Activated effector memory CD4-positive, alpha-beta T cell treated with Interleukin-2 at 50 U/mL for 16 hours (primary cell): ENCODE results near the gene ILF3.

Source experiments
- DNase-seq: peaks from one replicate; pipeline ENCODE4 v3.0.0-alpha.2; 2020

ILF3 gene

DNA sequence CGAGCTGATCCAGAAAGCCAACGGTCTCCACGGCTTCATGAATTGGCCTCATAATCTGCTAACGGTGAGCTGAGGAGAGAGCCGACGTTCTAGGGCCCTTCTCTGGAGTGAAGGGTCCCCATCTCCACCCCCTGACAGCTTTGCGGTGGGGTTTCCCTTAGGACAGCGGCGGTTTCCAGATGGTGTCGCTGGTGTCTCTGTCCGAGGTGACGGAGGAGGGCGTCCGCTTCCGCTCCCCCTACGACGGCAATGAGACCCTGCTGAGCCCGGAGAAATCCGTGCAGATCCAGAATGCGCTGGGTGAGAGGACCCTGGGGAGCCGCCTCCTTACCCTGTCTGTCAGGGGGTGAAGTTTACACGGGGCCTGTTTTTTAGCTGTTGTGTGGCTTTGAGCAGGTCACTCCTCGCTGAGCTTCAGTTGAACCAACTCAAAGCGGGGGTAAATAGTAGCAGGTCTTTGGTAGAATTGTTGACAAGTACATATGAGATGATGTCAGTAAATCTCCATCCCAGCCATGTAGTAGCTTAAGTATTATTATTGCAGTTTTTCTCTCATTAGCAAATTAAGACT is 47.9 kb downstream of the ILF3 start:
- no peak for DNase-seq

GRCh38 chr19:10706990-10707389 is 52.8 kb downstream of the ILF3 start:
- no peak for DNase-seq

DNA sequence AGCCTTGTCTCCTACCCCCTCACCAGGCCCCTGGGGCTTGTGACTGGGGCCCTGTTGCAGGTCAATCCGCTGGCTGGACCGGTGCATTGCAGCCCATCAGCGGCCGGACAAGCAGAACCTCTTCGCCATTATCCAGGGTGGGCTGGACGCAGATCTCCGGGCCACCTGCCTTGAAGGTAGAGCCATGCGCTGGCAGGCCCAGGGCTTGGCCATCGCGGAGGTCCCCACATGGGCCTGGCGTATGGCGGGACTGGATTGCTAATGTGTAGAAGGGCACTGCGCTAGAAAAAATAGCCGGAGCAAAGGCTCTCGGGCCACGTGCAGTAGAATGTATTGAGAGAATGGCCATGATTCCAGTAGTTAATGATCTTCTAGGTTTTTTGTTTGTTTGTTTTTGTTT is 53.3 kb downstream of the ILF3 start:
- DNase-seq: no peak

GRCh38 chr19:10708291-10708690 is 54.1 kb downstream of the ILF3 start:
- DNase-seq: no peak

DNA sequence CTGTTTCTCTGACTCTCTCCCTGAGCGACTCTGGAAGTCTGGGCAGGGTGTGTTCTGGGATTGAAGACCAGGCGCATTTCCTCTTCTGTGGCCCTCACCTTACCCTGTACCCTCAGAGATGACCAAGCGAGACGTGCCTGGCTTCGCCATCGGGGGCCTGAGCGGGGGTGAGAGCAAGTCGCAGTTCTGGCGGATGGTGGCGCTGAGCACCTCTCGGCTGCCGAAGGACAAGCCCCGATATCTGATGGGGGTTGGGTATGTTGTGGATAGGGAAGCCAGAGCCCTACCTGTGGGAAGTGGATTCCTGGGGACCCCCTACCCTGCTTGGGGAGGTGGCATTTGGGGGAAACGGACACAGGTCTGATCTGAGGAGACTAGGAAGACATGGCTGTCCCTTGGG is 57.9 kb downstream of the ILF3 start:
- no peak for DNase-seq

DNA sequence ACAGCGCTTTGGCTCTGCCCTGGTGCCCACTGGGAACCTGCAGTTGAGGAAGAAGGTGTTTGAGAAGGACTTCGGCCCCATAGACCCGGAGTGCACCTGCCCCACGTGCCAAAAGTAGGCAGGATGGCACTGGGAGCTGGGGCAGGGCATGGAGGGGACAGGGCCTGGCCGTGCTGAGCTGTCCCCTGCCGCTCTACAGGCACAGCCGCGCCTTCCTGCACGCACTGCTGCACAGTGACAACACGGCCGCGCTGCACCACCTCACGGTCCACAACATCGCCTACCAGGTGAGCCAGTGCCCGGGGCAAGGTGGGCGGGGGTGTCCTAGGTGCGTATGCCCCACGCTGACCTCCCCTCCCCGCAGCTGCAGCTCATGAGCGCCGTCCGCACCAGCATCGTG is 58.6 kb downstream of the ILF3 start:
- no peak for DNase-seq

DNA sequence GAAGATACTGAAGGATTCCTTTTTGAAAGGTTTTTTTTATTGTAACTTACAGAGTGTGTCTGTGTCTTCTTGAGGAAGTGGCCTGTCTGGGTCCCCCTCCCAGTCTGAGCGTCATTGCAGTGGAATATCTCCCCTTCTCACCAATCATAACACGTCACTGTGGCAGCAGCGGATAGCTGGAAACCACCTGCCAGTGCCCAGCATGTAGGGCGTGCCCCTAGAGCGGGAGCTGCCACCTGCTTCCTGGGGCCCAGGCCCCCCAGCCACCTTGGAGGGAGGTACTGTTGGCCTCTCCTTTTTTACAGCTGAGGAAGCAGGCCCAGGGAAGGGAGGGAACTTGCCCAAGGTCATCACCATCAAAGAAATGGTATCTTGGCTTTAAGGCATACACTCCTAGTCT is 59.2 kb downstream of the ILF3 start:
- DNase-seq: no peak

- DNase-seq: no peak
Observed at GRCh38 chr19:10717054-10717355, 62.9 kb downstream of the ILF3 start.

DNA sequence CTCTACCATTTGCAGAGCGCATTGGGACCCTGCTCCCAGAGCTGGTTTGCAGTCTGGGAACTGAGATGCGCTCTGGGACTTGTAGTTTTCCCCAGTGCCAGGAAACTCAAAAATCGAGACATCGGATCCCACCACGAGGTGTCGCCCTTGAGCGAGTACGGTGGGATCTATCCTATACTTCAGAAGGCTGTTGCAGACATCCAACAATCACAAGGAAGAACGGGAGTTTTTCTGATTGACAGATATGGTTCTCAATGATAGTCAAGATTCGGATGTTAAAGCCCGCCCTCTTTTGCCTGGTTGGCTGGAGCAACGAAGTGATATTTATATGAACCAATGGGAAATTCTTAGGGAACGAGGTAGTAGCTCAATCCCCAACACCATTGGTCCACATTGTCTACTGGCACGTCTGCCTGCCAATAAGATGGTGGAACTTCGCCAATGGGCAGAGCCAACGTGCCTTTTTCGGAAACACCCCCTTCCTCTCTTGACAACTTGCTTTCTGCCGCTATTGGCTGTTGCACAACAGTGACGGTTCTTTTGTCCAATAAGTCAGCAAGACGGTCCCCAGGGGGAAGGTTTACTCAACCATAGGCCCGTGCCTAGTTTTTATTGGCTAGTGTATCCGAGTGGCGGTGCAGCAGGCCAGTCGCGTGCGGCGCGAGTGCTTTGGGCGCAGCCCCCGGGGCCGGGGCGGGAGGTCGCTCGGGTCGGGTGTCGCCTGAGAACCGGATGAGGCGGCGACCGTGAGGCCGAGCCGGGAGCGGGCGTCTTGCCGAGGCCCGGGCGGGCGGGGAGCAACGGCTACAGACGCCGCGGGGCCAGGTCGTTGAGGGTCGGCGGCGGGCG is 63.4 kb downstream of the ILF3 start, which contains the start of gene DNM2:
DNM2 (plus strand) TSS at position 724 of the 849 bp plus-strand sequence. CDS start 164 bp downstream, outside the sequence.
- DNase-seq: peak; percentile 97

GRCh38 chr19:10718205-10719196 is 64.4 kb downstream of the ILF3 start:
- DNase-seq: peak; percentile 47

GRCh38 chr19:10719466-10719961 is 65.4 kb downstream of the ILF3 start:
- DNase-seq: no peak

GRCh38 chr19:10720607-10721125 is 66.5 kb downstream of the ILF3 start:
- no peak for DNase-seq

DNA sequence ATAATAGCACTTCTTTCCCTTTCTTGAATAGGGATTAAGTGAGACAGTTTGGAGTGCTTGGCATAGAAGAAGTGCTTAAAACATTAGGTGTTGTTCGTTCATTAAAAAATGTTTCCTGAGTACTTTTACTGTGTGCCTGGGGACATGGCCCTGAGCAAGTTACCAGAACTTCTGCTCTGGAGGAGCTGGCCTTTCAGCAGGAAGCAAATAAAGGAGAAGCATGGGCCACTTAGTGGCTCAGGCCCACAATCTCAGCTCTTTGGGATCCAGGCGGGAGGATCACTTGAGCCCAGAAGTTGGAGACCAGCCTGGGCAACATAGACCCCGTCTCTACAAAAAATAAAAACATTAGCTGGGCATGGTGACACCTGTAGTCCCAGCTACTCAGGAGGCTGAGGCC is 69.4 kb downstream of the ILF3 start:
- DNase-seq: no peak

DNA sequence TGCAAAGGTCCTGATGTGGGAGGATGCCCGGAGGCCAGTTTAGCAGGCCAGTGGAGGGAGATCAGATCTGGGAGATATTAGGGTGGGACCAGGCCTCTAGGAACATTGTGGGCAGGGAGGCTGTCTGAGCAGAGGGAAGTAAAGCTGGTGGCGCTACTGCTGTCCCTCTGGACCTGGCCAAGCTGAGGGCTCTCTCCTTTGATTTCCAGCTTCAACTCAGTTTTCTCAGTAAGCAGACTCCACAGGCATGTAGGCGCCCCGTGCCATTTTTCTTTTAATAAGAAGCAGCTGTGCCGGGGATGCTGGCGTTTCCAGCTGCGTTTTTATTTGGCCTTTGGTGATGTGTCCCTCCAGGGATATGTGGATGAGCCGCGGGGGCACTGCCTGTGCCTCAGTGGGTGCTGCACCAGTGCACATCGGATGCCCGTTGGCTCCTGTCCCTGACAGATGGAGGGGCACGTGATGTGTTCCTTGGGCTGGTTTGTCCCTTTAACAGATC is 70.5 kb downstream of the ILF3 start:
- DNase-seq: no peak

- no peak for DNase-seq
Observed at GRCh38 chr19:10725415-10725814, 71.3 kb downstream of the ILF3 start.

DNA sequence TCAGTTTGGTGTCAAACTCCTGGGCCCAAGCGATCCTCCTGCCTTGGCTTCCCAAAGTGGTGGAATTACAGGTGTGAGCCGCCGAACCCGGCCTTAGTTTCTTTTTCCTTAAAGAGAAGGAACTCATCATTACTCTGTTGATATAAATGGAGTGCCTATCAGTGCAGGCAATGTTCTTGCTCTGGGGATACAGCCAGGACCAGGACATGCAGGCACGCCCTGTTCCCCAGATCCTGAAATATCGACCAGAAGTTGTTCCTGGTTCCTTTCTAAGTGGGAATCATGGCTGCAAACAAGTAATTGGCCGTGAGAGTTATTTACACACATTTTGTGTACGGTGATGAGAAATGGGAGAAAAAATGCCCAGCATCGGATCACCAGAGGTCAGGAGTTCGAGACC is 72.1 kb downstream of the ILF3 start:
- no peak for DNase-seq

DNA sequence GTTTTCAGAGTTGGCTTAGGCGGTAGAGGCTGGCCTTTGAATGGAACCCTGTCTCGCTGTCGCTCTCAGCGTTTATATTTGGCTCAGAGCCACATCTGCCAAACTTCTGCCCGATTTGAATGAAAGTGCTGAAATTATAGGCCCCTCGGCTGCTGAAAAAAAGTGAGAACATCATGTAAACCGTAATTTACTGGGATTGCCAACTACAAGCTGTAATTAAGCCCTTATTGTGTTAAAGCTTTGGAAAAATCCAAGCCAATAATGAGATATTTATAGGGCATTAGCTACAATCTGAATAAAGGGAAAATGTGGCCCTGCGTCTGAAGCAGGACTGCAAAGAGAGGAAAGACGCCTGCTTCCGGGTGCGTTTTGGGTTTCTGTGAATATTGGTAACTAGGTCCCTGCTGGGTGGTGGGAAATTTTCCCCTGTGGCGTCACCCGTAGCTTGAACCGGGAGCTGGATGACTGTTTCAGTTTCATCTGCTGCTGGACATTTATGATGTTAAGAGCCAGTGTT is 73.6 kb downstream of the ILF3 start:
- no peak for DNase-seq

DNA sequence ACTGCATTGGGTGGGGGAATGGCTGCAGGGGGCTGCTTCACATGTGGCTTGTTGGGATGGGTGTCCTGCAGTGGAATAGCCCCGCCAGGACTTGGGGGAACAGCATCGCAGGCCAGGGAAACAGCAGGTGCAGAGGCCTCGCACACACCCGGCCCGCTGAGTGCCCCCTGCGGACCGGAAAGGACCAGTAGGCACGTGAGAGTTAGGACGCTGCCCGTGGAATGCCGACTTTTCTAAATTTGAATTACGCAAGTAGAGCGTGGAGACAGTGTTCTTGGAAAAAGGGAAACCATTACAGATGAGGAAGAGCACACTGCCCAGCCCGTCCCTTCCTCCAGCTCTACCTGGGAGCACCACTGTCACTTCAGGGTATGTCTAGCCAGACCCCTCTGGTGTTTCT is 75.3 kb downstream of the ILF3 start:
- DNase-seq: no peak

- no peak for DNase-seq
Observed at GRCh38 chr19:10730932-10731331, 76.8 kb downstream of the ILF3 start.

- DNase-seq: no peak
Observed at GRCh38 chr19:10735741-10736140, 81.6 kb downstream of the ILF3 start.

DNA sequence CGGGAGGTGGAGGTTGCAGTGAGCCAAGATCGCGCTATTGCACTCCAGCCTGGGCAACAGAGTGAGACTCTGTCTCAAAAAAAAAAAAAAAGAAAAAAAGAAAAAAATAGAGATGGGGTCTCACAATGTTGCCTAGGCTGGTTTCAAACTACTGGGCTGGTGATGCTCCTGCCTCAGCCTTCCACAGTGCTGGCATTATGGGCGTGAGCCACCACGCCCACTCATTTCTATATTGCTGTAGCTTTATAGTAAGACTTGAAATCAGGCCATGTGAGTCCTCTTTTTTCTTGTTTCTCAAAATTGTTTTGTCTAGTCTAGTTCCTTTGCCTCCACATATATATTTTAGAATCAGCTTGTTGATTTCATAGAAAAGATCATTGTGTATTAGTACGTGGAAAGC is 82.0 kb downstream of the ILF3 start:
- DNase-seq: no peak

DNA sequence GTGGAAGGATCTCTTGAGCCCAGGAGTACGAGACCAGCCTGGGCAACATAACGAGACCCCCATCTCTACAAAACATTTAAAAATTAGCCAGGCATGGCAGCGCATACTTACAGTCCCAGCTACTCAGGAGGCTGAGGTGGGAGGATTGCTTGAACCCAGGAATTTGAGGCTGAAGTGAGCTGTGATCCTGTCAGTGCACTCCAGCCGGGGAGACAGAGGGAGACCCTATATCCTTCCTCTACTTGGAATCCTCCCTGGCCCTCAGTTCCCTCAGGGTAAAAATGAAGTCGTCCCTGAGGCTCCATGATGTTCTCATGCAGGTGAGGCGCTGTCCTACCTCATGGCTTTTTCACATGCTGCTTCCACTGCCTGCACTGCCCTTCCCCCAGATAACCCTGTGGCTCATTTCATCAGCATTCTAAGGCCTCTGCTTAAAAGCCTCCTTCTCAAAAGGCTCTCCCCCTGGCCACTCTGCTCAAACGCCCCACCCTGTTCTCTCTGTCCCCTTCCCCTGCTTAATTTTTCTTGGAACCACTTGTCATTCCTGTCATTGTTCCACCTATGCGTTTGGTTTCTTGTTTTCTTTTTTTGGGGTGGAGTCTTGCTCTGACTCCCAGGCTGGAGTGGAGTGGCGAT is 82.9 kb downstream of the ILF3 start:
- no peak for DNase-seq
